NOMO-1 treated with DMSO at 0.1 percent for 48 hours (cell line): ENCODE data around the gene VWA3B.
"Not testable (repeated sequence)": the region's sequence is repeated elsewhere in the genome, so short reads cannot be mapped to it uniquely, and the experiment has no call there.

Source experiments
- DNase-seq: peaks from one replicate; lab custom pipeline; 2025; ENCODE audit not compliant: unreplicated experiment; lab: John Stamatoyannopoulos, UW

The VWA3B gene

DNA sequence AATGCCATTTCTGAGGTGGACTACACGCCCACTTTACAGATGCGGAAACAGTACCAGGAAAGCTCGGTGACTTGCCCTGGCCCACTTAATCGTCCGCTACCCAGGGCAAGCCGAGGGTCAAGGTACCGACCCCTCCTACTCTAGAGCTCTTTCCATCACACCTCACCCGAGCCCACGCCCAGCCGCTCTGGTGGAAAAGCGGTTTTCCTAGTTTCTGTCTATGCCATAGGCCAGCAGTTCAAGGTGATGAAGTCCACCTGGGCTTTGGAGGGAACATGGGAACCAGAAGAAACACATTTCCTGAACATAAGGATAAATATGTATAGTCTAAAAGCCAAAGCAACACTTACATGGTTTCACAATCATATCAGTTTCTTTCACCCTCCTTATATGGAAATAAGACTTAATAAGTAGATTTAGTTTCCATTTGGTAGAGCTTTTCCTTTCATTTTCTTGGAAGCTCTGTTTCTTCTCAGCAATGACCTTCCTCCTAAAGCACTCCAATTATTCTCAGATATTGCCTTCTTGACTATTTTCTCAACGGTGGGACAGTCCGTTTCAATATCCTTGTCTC is 567 bp downstream of the VWA3B start:
- peak; percentile 47 for DNase-seq

DNA sequence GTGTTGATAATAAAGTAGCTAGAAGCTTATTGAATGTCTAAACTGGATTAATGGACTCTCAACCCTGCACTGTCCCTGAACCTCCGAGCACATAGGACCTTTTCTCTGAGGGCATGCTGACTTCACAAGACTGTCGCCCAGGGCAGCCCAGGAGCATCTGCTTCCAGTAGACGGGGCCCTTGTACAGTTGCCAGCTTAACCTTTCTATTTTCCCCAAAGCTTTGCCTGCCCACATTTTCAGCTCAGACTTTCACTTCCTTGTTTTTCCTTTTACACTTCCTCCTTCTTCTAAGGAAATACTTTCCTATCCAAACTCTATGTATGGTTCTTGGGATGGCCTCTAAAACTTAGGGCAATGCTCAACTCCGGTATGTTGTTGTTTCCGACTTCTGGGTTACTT is 1.3 kb downstream of the VWA3B start:
- DNase-seq, result peak; percentile 96

DNA sequence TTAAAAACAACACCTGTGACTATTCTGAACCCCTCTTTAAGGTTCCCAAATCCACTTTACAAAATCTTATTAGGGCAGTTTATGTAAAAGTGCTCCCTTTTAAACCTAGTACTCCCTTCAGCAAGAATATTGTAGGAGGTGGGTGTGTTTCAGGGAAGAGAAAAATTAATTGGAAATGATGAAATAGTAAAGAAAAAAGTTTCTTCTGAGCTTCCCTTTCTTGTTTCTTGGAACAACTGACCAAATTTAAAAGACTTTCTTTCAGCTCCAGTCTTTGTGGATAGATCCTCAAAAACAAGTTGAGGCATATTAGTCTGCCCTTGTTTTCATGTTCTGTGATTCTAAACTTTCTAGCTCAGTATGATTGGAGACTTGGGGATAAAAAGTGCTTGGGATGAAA is 3.0 kb downstream of the VWA3B start:
- peak; percentile 38 for DNase-seq

DNA sequence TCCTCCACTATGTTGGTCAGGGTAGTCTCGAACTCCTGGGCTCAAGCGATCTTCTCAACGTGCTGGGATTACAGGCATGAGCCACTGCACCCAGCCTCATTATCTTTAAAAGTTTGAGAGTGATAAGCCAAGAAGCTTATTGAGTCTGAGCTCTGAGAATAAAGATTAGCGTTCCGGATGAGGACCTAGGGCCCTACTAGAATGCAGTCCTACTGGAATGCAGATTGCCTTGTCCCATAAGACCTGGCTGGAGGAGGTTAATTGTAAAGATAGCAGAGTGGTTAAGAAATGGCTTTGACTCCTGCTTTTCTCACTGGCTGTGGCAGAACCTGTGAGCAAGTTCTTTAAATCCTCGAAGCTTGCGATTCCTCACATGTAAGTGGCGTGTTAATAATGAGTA is 4.0 kb downstream of the VWA3B start:
- no peak for DNase-seq

DNA sequence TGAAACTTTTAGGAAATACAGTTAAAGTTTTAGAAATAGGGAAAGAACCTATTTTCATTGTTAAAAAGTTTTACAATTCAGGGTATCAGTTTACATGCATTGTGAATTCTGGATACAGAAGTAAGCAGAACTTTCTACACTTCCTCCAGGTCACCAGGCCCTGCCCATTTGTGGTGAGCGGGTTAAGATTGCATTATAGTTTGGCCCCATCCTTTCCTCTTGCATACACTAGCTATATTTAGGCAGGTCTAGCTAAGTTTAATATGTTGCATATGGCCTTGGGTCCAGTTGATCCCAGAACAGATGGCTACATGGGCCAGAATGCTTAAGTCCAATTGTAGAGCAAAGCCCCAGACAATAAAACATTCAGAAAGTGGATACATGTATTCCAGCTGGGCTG is 4.8 kb downstream of the VWA3B start:
- DNase-seq, result peak; percentile 92

DNA sequence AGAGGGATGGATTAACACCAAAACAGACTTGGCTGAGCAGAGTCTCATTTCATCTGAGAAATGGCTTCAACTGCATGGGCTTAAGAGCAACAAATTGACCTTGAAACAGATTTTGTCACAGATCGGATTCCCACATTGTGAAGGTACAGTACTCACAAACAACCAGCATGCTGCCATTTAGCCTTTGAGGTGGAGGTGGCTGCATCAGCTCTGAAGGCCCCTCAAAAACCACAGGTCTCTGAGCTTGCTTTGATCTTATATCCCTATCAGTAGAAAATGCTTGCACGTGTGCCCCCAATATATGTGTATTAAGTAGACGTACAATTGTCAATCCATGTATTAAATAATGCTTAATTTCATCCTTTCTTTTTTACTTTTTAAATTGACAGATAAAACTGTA is 6.2 kb downstream of the VWA3B start:
- no peak for DNase-seq

DNA sequence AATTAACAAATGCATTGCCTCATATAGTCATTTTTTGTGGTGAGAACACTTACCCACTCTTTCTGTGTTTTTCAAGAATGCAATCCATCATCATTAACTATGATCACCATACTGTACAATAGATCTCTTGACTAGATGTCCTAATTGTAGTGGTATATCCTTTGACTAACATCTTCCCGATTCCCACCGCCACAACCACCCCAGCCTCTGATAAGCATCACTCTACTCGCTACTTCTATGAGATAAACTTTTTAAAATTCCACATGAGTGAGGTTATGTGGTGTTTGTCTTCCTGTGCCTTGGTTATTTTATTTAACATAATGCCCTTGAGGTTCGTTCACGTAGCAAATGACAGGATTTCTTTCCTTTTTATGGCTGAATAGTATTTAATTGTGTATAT is 6.6 kb downstream of the VWA3B start:
- peak; percentile 14 for DNase-seq

DNA sequence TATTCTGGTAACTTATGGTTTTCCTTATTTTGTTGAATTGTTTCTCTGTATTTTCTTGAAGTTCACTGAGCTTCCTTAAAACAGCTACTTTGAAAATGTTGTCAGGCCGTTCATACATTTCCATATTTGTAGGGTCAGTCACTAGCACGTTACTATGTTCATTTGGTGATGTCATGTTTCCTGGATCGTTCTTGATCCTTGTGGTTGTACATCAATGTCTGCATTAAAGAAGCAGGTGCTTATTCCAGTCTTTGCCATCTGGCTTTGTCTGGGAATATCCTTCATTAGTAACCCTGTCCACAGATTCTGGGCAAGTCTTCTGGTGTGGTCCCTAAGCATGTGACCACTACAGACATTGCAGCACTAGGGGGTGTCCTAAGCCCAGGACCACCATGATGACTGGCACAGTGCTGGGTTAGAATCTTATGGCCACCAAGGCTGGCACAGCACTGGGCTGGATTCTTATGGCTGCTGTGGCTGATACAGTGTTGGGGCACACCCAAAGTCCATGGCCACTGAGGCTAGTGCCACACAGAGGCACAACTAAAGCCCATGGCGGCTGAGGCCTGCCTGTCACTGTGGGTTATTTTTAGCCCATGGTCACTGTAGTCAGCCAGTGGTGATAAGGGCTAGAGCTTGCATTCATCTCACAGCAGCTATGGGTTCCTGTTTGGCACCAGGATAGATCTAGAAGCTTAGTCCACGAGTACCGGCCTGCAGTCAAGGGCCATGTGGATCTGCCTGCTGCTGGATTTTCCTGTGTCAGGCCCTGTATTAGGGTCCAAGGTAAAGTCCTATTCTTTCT is 13.2 kb downstream of the VWA3B start:
- no peak for DNase-seq

DNA sequence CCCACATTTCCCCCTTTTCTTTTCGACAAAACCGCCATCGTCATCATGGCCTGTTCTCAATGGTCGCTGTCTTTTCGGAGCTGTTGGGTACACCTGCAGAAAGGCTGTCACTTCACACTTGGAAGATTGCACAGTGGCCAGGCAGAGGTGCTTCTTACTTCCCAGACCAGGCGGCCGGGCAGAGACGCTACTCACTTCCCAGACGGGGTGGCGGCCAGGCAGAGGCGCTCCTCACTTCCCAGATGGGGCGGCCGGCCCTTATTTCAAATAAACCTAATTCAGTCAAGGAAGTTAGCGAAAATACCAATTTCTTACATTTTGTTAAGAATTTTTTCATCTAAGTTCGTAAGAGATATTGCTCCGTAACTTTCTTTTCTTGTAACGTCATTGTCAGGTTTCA is 15.3 kb downstream of the VWA3B start:
- not testable (repeated sequence) for DNase-seq

DNA sequence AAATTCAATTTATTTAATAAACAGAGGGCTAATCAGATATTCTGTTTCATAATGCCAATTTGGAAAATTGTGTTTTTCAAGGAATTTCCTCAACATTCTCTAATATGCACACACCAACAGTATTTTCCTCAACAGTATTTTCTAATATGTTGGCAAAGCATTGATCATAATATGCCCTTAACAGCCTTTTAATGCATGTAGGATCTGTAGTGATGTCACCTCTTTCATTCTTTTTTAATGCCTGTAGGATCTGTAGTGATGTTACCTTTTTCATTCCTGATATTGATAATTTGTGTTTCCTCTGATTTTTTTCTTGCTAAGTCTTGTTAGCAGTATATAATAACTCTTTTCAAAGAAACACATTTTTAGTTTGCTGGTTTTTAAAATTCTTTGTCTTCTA is 15.9 kb downstream of the VWA3B start:
- no peak for DNase-seq

DNA sequence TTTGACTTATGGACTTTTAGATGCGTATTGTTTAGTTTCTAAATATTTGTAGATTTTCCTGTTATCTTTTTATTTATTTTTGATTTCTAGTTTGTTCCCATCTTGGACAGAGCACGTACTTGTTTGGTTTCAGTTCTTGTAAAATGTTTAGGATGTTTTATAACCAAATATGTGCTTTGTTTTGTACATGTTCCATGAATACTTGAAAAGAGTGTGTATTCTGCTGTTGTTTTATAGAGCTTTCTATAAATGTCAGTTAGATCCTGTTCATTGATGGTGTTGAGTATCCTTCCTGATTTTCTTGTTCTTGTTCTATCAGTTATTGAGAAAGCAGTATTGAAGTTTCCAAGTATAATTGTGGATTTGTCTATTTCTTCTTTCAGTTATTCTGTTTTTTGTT is 21.1 kb downstream of the VWA3B start:
- DNase-seq, result no peak

DNA sequence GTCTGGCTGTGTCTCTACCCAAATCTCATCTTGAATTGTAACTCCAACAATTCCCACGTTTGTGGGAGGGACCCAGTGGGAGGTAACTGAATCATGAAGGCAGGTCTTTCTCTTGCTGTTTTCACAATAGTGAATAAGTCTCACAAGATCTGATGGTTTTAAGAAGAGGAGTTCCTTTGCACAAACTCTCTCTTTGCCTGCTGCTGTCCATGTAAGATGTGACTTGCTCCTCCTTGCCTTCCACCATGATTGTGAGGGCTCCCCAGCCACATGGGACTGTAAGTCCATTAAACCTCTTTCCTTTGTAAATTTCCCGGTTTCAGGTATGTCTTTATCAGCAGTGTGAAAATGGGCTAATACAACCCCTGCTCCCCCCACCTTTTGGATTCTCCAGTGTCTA is 23.8 kb downstream of the VWA3B start:
- DNase-seq, result no peak

DNA sequence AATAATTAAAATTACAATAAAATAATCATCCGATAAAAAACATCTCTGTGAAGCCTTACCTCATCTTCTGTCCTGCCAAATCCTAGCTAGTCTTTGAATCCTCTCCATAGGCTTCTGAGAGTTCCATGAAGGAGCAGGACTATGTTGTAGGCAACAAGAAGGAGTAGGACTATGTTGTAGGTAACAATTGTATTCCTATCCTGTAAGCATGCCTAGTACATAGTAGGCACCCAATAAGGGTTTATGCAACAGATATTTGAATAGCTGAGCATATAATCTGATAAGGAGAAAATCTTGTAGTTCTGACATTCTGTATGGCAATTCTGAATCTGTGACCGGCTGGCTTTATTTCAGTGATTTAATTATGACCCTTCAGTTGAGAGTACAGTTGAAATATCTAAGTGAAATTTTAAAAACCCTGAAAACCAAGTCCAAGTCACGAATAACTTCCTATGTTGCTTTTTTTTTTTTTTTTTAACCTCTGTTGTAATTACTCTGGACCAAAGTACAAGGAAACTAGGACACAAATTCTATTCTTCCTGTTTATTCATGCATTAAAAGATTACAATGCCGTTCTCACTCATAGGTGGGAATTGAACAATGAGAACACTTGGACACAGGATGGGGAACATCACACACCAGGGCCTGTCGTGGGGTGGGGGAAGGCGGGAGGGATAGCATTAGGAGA is 27.8 kb downstream of the VWA3B start:
- no peak for DNase-seq

DNA sequence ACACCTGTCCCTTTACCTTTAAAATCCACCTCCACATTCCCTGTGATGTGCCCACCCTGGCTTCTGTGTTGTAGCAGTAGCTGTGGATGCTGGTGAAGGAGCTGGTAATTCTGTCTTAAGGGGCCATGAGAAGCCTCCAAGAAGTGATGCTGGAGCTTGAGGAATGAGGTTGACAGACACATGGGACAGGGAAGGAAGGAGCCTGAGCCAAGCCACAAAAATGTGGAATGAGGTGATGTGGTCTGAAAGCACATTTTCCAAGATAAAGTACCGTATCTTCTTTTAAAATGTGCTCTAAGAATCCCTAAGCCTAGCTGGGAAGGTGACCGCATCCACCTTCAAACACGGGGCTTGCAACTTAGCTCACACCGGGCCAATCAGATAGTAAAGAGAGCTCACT is 31.2 kb downstream of the VWA3B start:
- DNase-seq, result no peak

DNA sequence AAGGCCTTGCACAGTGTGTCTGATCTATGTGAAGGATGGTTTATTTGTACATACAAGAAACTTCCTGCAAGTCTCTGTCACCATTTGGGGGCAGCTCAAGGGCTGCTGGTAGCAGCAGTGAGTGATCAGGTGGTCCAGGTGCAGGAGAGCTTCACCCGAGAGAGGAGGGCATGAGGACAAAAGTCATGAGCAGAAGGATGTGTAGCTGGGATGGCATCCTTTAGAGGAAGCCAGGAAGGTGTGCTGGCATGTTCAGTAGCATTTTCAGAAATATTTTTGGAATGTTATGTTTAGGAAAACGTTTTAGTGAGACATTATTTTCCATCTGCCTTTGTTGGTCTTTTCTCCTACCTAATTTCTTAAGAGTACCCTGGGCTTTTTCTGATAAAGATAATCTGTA is 31.9 kb downstream of the VWA3B start:
- no peak for DNase-seq

DNA sequence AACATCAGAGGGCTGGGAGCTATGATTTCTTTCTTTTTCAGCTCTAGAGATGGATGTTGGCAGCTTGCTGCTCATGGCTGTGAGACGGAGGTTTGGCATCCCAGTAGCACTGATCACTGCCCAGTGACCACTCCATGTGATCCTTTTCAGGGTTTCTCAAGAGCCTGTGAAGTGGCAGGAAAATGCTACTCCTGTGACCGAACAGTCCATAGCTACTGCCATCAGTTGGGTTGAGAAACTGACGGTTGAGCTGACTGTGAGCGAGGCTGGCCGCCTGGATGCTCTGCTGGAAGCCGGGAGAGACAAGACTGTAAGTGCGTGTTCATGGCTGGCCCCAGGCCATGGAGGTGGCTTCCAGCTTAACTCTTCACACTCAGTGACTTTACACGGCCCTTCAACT is 34.2 kb downstream of the VWA3B start:
- no peak for DNase-seq

DNA sequence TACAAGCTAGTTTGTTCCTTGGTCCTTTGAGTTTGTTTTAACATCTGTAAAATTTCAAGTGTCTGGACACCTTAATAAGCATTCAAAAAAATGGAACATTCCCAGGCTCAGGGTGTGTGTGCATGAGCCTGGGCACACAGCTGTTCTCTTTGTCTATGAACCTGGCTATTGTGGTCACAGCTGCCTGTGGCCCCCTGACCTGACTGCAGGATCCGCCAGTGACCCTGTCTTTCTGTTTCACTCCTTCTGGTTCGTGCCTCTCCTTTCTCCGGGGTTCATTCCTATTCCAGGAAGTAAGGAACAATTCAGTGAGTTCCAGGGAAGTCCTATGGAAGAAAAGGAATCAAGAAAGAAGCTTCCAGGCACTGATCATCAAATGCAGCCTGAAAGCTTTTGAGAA is 35.6 kb downstream of the VWA3B start:
- DNase-seq, result no peak

DNA sequence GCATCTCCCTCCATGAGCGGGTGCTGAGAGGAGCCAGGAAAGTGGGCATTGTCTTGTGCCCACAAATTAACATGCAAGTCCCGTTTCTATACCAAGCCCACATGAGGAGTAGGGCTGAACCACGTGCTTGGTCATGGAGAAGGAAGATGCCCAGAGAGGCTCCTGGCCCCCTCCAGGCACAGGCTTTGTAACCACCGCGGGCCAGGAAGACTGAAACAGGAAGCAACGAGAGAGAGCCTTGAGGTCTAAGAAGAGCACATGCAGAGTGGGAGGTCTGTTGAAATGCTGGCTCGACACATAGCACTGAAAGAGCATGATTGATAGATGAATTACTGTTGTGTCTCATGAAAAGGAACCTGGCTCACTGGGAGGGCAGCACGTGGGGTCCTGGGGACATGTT is 36.3 kb downstream of the VWA3B start:
- peak; percentile 78 for DNase-seq

DNA sequence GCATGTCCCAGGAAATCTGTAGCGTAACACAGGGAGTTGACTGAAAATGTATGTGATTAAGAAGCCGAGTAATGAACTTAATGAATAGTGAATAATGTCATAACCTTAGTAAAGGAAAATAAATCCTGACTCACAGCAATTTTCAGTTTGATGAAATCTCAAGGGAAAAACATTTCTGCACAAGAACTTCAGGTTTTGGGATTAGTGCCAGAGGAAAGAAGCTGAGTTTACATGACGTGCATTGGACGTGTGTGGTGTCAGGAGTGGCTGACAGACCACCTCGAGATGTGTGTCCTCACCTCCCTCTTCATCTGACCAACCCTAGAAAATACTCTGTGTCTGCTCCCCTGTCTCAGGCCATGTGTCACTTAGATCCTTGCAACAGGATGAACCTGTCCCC is 39.1 kb downstream of the VWA3B start:
- no peak for DNase-seq

DNA sequence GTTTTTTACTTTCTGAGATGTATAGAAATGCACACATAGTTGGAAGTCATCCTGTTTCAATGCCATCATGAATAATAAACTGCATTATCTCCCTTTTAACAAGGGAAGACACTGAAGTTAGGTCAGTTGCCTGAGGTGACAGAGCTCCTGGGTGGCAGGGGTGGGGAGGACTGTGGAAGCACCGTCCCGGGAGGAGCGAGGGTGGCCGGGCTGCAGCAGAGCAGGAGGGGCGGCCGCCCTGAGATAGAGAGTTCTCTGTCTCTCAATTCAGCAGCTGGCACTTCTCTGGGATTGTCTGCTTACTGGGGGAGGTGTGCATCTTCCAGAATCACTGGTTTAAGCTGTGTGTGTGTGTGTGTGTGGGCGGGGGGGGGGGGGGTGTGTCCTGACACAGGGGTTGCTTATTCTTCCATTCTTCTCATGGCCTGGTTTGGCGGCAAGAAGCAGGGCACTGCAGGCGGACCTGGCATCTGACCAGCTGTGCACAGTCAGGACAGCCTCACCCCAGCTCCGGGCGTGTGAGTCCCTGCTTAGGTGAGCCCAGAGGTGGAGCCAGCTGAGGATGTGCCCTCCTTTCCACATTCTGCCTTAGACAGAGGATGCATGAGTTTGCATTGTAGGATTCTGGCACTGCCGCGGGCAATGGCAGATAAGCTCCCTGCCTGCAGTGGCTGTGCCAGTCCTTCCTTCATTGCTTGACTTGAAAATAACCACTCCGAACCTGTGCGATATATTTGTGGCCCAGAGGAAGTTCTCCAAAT is 40.4 kb downstream of the VWA3B start:
- no peak for DNase-seq

DNA sequence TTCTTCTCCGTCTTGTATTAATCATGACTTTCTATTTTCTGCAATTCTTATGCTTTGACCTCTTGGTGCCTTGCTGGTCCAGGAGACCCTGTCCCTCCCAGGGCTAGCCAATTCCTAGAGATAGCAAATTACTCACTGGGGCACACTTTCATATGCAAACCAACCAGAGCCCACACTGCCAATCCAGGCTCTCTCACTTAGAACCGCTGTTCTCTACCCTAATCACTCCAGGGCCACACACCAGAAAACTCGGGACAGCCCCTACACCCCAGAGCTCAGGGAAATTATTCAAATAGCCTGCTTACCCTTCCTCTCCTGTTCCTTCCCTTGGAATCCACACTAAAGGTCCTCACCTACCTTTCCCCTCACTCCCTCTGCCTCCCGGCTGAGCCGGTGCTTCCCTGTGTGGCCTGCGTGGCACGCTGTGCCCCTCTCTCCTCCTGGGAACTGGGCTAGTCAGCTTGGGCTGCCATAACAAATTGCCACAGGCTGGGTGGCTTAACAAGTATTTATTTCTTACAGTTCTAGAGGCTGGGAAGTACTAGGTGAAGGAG is 41.7 kb downstream of the VWA3B start:
- DNase-seq, result no peak
